T-cell (primary cell): ENCODE measurements around the gene SHROOM3. TPM values are rescaled to one million over a fixed set of nuclear protein-coding genes. Genes with fewer than 3 reads are reported as not detected.

Experiments
- ATAC-seq, 4 experiments: fragments of 200-7000 bp in 3 of 4; fragments of 150-1000 bp in 1 of 4; cut with Tn5 transposase; replicated peaks in 1 of 4; 1 replicate in 3 of 4; 2 replicates in 1 of 4; pipeline ENCODE4 v1.10.0; 2021; ENCODE audit warnings: moderate library complexity in 3 of 4, mild to moderate bottlenecking in 2 of 4, moderate number of reproducible peaks in 1 of 4
- CTCF ChIA-PET, 2 donors: fragments of 300-600 bp; sonication (Branson Sonifier 250); formaldehyde crosslinking; loops; one replicate each; lab custom pipeline; 2022; ENCODE audit warnings: antibody characterized with exemption in 2 of 2; lab: Charles Lee
- POLR2A ChIA-PET, 2 donors: fragments of 300-600 bp; sonication (Branson Sonifier 250); formaldehyde crosslinking; loops; one replicate each; lab custom pipeline; 2022; ENCODE audit warnings: antibody characterized with exemption in 2 of 2; lab: Charles Lee
- DNase-seq, 35 experiments: peaks; one replicate each; pipeline versions ENCODE4 v3.0.0 to v3.0.0-alpha.2; 2013 to 2023
- H3K27ac ChIP-seq: one replicate; pipeline ENCODE4 v1.5.1; 2013; ENCODE audit warnings: low read length
- H3K27me3 ChIP-seq, 2 experiments: replicated peaks in 1 of 2; 1 replicate in 1 of 2; 2 replicates in 1 of 2; pipeline versions ENCODE4 v1.6.1 to v1.7.0; 2013; ENCODE audit warnings: low read length in 1 of 2, mixed read lengths in 1 of 2; ENCODE audit not compliant: control insufficient read depth in 2 of 2, insufficient read depth in 2 of 2; ENCODE audit errors: extremely low read depth in 1 of 2
- H3K36me3 ChIP-seq, 2 donors: 1 replicate in 1 of 2; 2 replicates in 1 of 2; pipeline versions ENCODE4 v1.6.1 to v1.7.0; 2013; ENCODE audit warnings: low read length in 1 of 2; ENCODE audit not compliant: control insufficient read depth in 2 of 2, insufficient read depth in 1 of 2; ENCODE audit errors: extremely low read depth in 1 of 2
- H3K4me1 ChIP-seq, 2 experiments: 1 replicate in 1 of 2; 2 replicates in 1 of 2; pipeline versions ENCODE4 v1.6.1 to v1.7.0; 2013; ENCODE audit warnings: low read length in 2 of 2, mixed read lengths in 1 of 2; ENCODE audit not compliant: insufficient read depth in 2 of 2, control insufficient read depth in 1 of 2; ENCODE audit errors: extremely low read depth in 1 of 2
- H3K4me3 ChIP-seq, 2 donors: 1 replicate in 1 of 2; 2 replicates in 1 of 2; pipeline versions ENCODE4 v1.5.1 to v1.7.0; 2013; ENCODE audit warnings: mild to moderate bottlenecking in 2 of 2, low read length in 1 of 2, moderate library complexity in 1 of 2; ENCODE audit not compliant: control insufficient read depth in 1 of 2; ENCODE audit errors: extremely low read depth in 1 of 2
- H3K9me3 ChIP-seq: 2 replicates; pipeline ENCODE4 v1.7.0; 2013
- H3K27ac Mint-ChIP-seq, 2 donors: one replicate each; pipeline ENCODE4 v1.8.0; 2020 to 2021; ENCODE audit warnings: mild to moderate bottlenecking in 2 of 2, mixed read lengths in 2 of 2
- H3K27me3 Mint-ChIP-seq, 2 donors: one replicate each; pipeline ENCODE4 v1.8.0; 2021 to 2022; ENCODE audit warnings: mixed read lengths in 2 of 2
- H3K36me3 Mint-ChIP-seq: one replicate; pipeline ENCODE4 v1.8.0; 2021; ENCODE audit warnings: mixed read lengths
- H3K4me1 Mint-ChIP-seq, 3 donors: one replicate each; pipeline ENCODE4 v1.8.0; 2020 to 2022; ENCODE audit warnings: mixed read lengths in 3 of 3, mild to moderate bottlenecking in 1 of 3
- H3K4me3 Mint-ChIP-seq, 3 donors: one replicate each; pipeline ENCODE4 v1.8.0; 2020 to 2022; ENCODE audit warnings: mild to moderate bottlenecking in 3 of 3, mixed read lengths in 3 of 3, moderate library complexity in 3 of 3
- H3K9me3 Mint-ChIP-seq, 3 donors: one replicate each; pipeline ENCODE4 v1.8.0; 2020 to 2022; ENCODE audit warnings: mixed read lengths in 3 of 3
- WGBS: methylation state at CpG from one replicate; pipeline ENCODE4 v1.1.5; 2013; ENCODE audit warnings: missing lambda C conversion rate; ENCODE audit not compliant: insufficient coverage; 5-methylcytosine and 5-hydroxymethylcytosine counted together
- total RNA-seq, 35 experiments: library from RNA in 6 of 35; stranded (reverse) in 6 of 35; fragments of 120-200 nt in 1 of 35; gene quantifications; one replicate each; pipeline versions ENCODE4 v1.2.1 to v1.2.4 and lab custom pipeline; 2013 to 2026

SHROOM3 gene
- total RNA-seq, 5 donors from 2014 or later (not counting 1 experiment from before 2014, with no cell fraction given) = 0.22 to 1.1 (median 0.33) TPM; not detected in 2

- CTCF ChIA-PET = no interaction called here
- ATAC-seq (no peak), DNase-seq (no peak)
- Mint-ChIP-seq H3K4me3 (no peak overlapping the region), H3K27ac (no peak overlapping the region), H3K36me3 (no peaks in the 10 kb centered on the region), H3K27me3 (peaks cover 15 to 34% of the 10 kb centered on the region in 2 donors), H3K9me3 (no peaks in the 10 kb centered on the region), H3K4me1 (no peaks in the 10 kb centered on the region)
- Histone ChIP-seq H3K4me3 (no peak overlapping the region), H3K27ac (no peak overlapping the region), H3K4me1 (no peaks in the 10 kb centered on the region), H3K9me3 (no peaks in the 10 kb centered on the region), H3K27me3 (peaks cover 0 to 7% of the 10 kb centered on the region in 2 experiments), H3K36me3 (no peaks in the 10 kb centered on the region)
- POLR2A ChIA-PET = no interaction called here
- 92% methylated on average over 3 of the region's 7 CpGs for WGBS
Observed at GRCh38 chr4:76677571-76678326, 242.7 kb downstream of the SHROOM3 start.

GRCh38 chr4:76679691-76680090 is 244.7 kb downstream of the SHROOM3 start:
- H3K9me3 Mint-ChIP-seq = no peaks in the 10 kb centered on the region
- CTCF ChIA-PET = interaction anchor here in 1 of 2 donors (0.7 kb wide), 1 partner anchor 1377 kb away, joined by 4 read pairs; the partner anchor contains the start of gene FRAS1

GRCh38 chr4:76680952-76681351 is 245.9 kb downstream of the SHROOM3 start:
- Histone ChIP-seq H3K27me3 (peaks cover 0 to 3% of the 10 kb centered on the region in 2 experiments), H3K4me1 (no peaks in the 10 kb centered on the region), H3K27ac (no peak overlapping the region), H3K9me3 (no peaks in the 10 kb centered on the region), H3K36me3 (no peaks in the 10 kb centered on the region), H3K4me3 (no peak overlapping the region)
- Mint-ChIP-seq H3K27ac (no peak overlapping the region), H3K9me3 (no peaks in the 10 kb centered on the region), H3K4me3 (no peak overlapping the region), H3K4me1 (no peaks in the 10 kb centered on the region), H3K36me3 (no peaks in the 10 kb centered on the region), H3K27me3 (peaks cover 27 to 30% of the 10 kb centered on the region in 2 donors)
- DNase-seq (no peak), ATAC-seq (no peak)
- CTCF ChIA-PET = no interaction called here
- POLR2A ChIA-PET = no interaction called here

More at GRCh38 chr4:76679691-76680090, 244.7 kb downstream of the SHROOM3 start:
- ATAC-seq = no peak
- H3K9me3 ChIP-seq = no peaks in the 10 kb centered on the region
- Mint-ChIP-seq H3K4me3 (no peak overlapping the region), H3K4me1 (no peaks in the 10 kb centered on the region), H3K36me3 (no peaks in the 10 kb centered on the region), H3K27ac (no peak overlapping the region), H3K27me3 (peaks cover 25 to 42% of the 10 kb centered on the region in 2 donors)
- no peaks in the 10 kb centered on the region for H3K36me3 ChIP-seq
- H3K4me1 ChIP-seq = no peaks in the 10 kb centered on the region
- 80% methylated on average over 2 of the region's 4 CpGs for WGBS
- POLR2A ChIA-PET = no interaction called here
- DNase-seq = no peak
- H3K27me3 ChIP-seq = peaks cover 0 to 7% of the 10 kb centered on the region in 2 experiments
- H3K27ac ChIP-seq = no peak overlapping the region
- H3K4me3 ChIP-seq = no peak overlapping the region

- peaks cover 24 to 29% of the 10 kb centered on the region in 2 donors for H3K27me3 Mint-ChIP-seq
- H3K4me1 ChIP-seq = no peaks in the 10 kb centered on the region
- CTCF ChIA-PET = no interaction called here
- POLR2A ChIA-PET = no interaction called here
- no peaks in the 10 kb centered on the region for H3K9me3 Mint-ChIP-seq
- H3K4me3 Mint-ChIP-seq = no peak overlapping the region
- H3K36me3 ChIP-seq = no peaks in the 10 kb centered on the region
- H3K4me3 ChIP-seq = no peak overlapping the region
- no CpG with 5 or more reads among the region's 1 CpG for WGBS
- H3K36me3 Mint-ChIP-seq = no peaks in the 10 kb centered on the region
- H3K27ac Mint-ChIP-seq = peak overlapping the region in 1 of 2 donors; percentile 11
- peaks cover 0 to 5% of the 10 kb centered on the region in 2 experiments for H3K27me3 ChIP-seq
- H3K9me3 ChIP-seq = no peaks in the 10 kb centered on the region
- DNase-seq (no peak), ATAC-seq (no peak)
- H3K27ac ChIP-seq = no peak overlapping the region
- H3K4me1 Mint-ChIP-seq = no peaks in the 10 kb centered on the region
Observed at GRCh38 chr4:76681996-76682395, 247.0 kb downstream of the SHROOM3 start.

GRCh38 chr4:76683144-76683543 is 248.1 kb downstream of the SHROOM3 start:
- ATAC-seq (no peak), DNase-seq (no peak)
- peaks cover 34 to 39% of the 10 kb centered on the region in 2 donors for H3K27me3 Mint-ChIP-seq
- ChIA-PET CTCF (no interaction called here), POLR2A (no interaction called here)
- Histone ChIP-seq H3K4me3 (no peak overlapping the region), H3K27ac (no peak overlapping the region), H3K4me1 (no peaks in the 10 kb centered on the region), H3K27me3 (peaks cover 5% of the 10 kb centered on the region in 2 experiments), H3K9me3 (no peaks in the 10 kb centered on the region), H3K36me3 (no peaks in the 10 kb centered on the region)
- H3K4me3 Mint-ChIP-seq = no peak overlapping the region
- no peaks in the 10 kb centered on the region for H3K4me1 Mint-ChIP-seq
- no peaks in the 10 kb centered on the region for H3K36me3 Mint-ChIP-seq
- H3K27ac Mint-ChIP-seq = peak overlapping the region in 1 of 2 donors; percentile 48
- no peaks in the 10 kb centered on the region for H3K9me3 Mint-ChIP-seq
- 50% methylated on average over 1 of the region's 3 CpGs for WGBS

GRCh38 chr4:76687746-76688448 is 252.9 kb downstream of the SHROOM3 start:
- DNase-seq (no peak), ATAC-seq (no peak)
- Histone ChIP-seq H3K27me3 (peaks cover 13 to 22% of the 10 kb centered on the region in 2 experiments), H3K9me3 (no peaks in the 10 kb centered on the region), H3K36me3 (no peaks in the 10 kb centered on the region), H3K4me1 (peaks cover 5 to 14% of the 10 kb centered on the region in 2 experiments), H3K27ac (no peak overlapping the region), H3K4me3 (no peak overlapping the region)
- H3K9me3 Mint-ChIP-seq = no peaks in the 10 kb centered on the region
- peak overlapping the region in 1 of 3 donors; percentile 80 for H3K4me3 Mint-ChIP-seq
- H3K4me1 Mint-ChIP-seq = peaks cover 18 to 22% (median 18%) of the 10 kb centered on the region in 3 donors
- H3K36me3 Mint-ChIP-seq = no peaks in the 10 kb centered on the region
- no peak overlapping the region for H3K27ac Mint-ChIP-seq
- WGBS = 53% methylated on average over 4 of the region's 5 CpGs
- ChIA-PET POLR2A (interaction anchor here in 1 of 2 donors (0.5 kb wide), 1 partner anchor 235 kb away, joined by 3 read pairs; no protein-coding TSS in a partner anchor), CTCF (no interaction called here)
- H3K27me3 Mint-ChIP-seq = peaks cover 57 to 71% of the 10 kb centered on the region in 2 donors
